B cell (primary cell): ENCODE measurements around the gene PROCR.
"Not testable (repeated sequence)": the region's sequence is repeated elsewhere in the genome, so short reads cannot be mapped to it uniquely, and the experiment has no call there.

Source experiments
- CTCF ChIP-seq: fragments of 200-600 bp; IDR thresholded peaks from one replicate; pipeline ENCODE4 v1.8.0; 2022; ENCODE audit warnings: antibody characterized with exemption, mild to moderate bottlenecking
- EZH2 ChIP-seq: IDR thresholded peaks from 2 replicates; pipeline ENCODE4 v1.6.1; 2012; ENCODE audit warnings: borderline replicate concordance, low read depth, mild to moderate bottlenecking, moderate library complexity, low read length; ENCODE audit not compliant: insufficient read depth, poor library complexity, severe bottlenecking

GRCh38 chr20:35168701-35169409 lies 3.0 kb upstream of the PROCR start:
- not testable (repeated sequence) for TF ChIP-seq CTCF, EZH2
